H1 (cell line): ENCODE measurements around the gene NIPAL3.

Source experiments
- CTCF ChIP-seq, 3 experiments: IDR thresholded peaks; 1 replicate in 2 of 3; 2 replicates in 1 of 3; pipeline versions ENCODE4 v1.5.1 to v1.6.1; 2011; ENCODE audit warnings: low read length in 3 of 3, mild to moderate bottlenecking in 3 of 3, inconsistent platforms in 2 of 3, low read depth in 1 of 3, moderate library complexity in 1 of 3; ENCODE audit not compliant: insufficient read depth in 1 of 3; ENCODE audit errors: control extremely low read depth in 1 of 3
- GABPA ChIP-seq: IDR thresholded peaks from 2 replicates; pipeline ENCODE4 v1.6.1; 2011; ENCODE audit warnings: mild to moderate bottlenecking, low read length, moderate library complexity, borderline replicate concordance; ENCODE audit not compliant: insufficient read depth
- GTF2F1 ChIP-seq: IDR thresholded peaks from 2 replicates; pipeline ENCODE4 v1.6.1; 2012; ENCODE audit warnings: low read depth, low read length, improper control_type of control experiment, borderline replicate concordance
- POLR2AphosphoS5 ChIP-seq: IDR thresholded peaks from 2 replicates; pipeline ENCODE4 v1.6.1; 2011; ENCODE audit warnings: low read depth, low read length
- RFX5 ChIP-seq: IDR thresholded peaks from 2 replicates; pipeline ENCODE4 v1.6.1; 2011; ENCODE audit warnings: low read depth, low read length, improper control_type of control experiment, borderline replicate concordance
- SUZ12 ChIP-seq: fragments of 200-600 bp; sonication (generic); IDR thresholded peaks from 2 replicates; pipeline ENCODE4 v1.6.1; 2012; ENCODE audit warnings: mild to moderate bottlenecking, inconsistent platforms, low read length, moderate library complexity, mixed read lengths
- USF2 ChIP-seq: IDR thresholded peaks from 2 replicates; pipeline ENCODE4 v1.6.1; 2011; ENCODE audit warnings: low read length, improper control_type of control experiment

- no peak for TF ChIP-seq CTCF (IDR thresholded peaks at IDR 0.05; ENCODE audit: control extremely low read depth in 1 of 3, insufficient read depth in 1 of 3, low read depth in 1 of 3, low read length in 3 of 3)
- no peak for TF ChIP-seq USF2
- no peak for TF ChIP-seq POLR2AphosphoS5
- TF ChIP-seq GABPA, result no peak
- no peak for TF ChIP-seq RFX5
- TF ChIP-seq GTF2F1, result no peak
- TF ChIP-seq SUZ12, result no peak
Measured at GRCh38 chr1:24457866-24458265, 42.3 kb downstream of the NIPAL3 start.
